ENCODE measurements around the gene CYP4F3. TPM values are rescaled to one million over a fixed set of nuclear protein-coding genes. Genes with fewer than 3 reads are reported as not detected.
"Not testable (repeated sequence)": the region's sequence is repeated elsewhere in the genome, so short reads cannot be mapped to it uniquely, and the experiment has no call there.

CYP4F3 gene
- total and polyA plus RNA-seq, 4 experiments from 2014 or later, result not detected

GRCh38 chr19:15679865-15680264 lies 39.2 kb downstream of the CYP4F3 start:
- H3K36me3 ChIP-seq (ENCODE audit: insufficient read depth, low read length); H3K9me3 Mint-ChIP-seq; H3K4me3 Mint-ChIP-seq; intact Hi-C loops (cut with micrococcal nuclease); H3K27ac ChIP-seq (ENCODE audit: low read depth, low read length); H3K9me3 ChIP-seq (ENCODE audit: control insufficient read depth in 1 of 2, low read length in 2 of 2); POLR2A ChIA-PET (ENCODE audit: partially characterized antibody); H3K27ac Mint-ChIP-seq; DNase-seq; CTCF ChIA-PET (ENCODE audit: partially characterized antibody); H3K4me3 ChIP-seq (ENCODE audit: low read length in 2 of 2); H3K4me1 ChIP-seq (ENCODE audit: insufficient read depth, low read length); H3K27me3 ChIP-seq (ENCODE audit: insufficient read depth, low read length): not testable (repeated sequence)
- Mint-ChIP-seq H3K27me3 (peaks cover 10 to 18% of the 10 kb centered on the region in 2 donors), H3K36me3 (peaks cover 0 to 20% of the 10 kb centered on the region in 2 donors), H3K4me1 (peaks cover 0 to 15% (median 4%) of the 10 kb centered on the region in 4 donors)

GRCh38 chr19:15680478-15681322 lies 40.0 kb downstream of the CYP4F3 start:
- ChIA-PET CTCF (ENCODE audit: partially characterized antibody) (no interaction called here), POLR2A (ENCODE audit: partially characterized antibody) (no interaction called here)
- no peaks in the 10 kb centered on the region for H3K4me1 ChIP-seq (ENCODE audit: insufficient read depth, low read length)
- no peaks in the 10 kb centered on the region for H3K27me3 ChIP-seq (ENCODE audit: insufficient read depth, low read length)
- no peak for DNase-seq
- H3K27ac ChIP-seq (ENCODE audit: low read depth, low read length), result no peak overlapping the region
- no peaks in the 10 kb centered on the region for H3K9me3 ChIP-seq (ENCODE audit: control insufficient read depth in 1 of 2, low read length in 2 of 2)
- intact Hi-C loops (cut with micrococcal nuclease), result no loop called here
- Mint-ChIP-seq H3K27ac (no peak overlapping the region), H3K9me3 (peaks cover 0 to 6% (median 2%) of the 10 kb centered on the region in 8 donors), H3K27me3 (peaks cover 14 to 21% of the 10 kb centered on the region in 2 donors), H3K4me3 (no peak overlapping the region), H3K4me1 (peaks cover 0 to 12% (median under 1%) of the 10 kb centered on the region in 4 donors), H3K36me3 (peaks cover 0 to 20% of the 10 kb centered on the region in 2 donors)
- H3K36me3 ChIP-seq (ENCODE audit: insufficient read depth, low read length), result no peaks in the 10 kb centered on the region
- no peak overlapping the region for H3K4me3 ChIP-seq (ENCODE audit: low read length in 2 of 2)

- H3K36me3 Mint-ChIP-seq, result peaks cover 0 to 13% of the 10 kb centered on the region in 2 donors
- H3K36me3 ChIP-seq (ENCODE audit: insufficient read depth, low read length), result no peaks in the 10 kb centered on the region
- H3K27me3 ChIP-seq (ENCODE audit: insufficient read depth, low read length), result no peaks in the 10 kb centered on the region
- H3K27ac ChIP-seq (ENCODE audit: low read depth, low read length), result no peak overlapping the region
- no peak overlapping the region for H3K27ac Mint-ChIP-seq
- intact Hi-C loops (cut with micrococcal nuclease), result no loop called here
- ChIA-PET CTCF (ENCODE audit: partially characterized antibody) (interaction anchor here (0.6 kb wide), 1 partner anchor 341 kb away, joined by 3 read pairs; no protein-coding TSS in a partner anchor), POLR2A (ENCODE audit: partially characterized antibody) (no interaction called here)
- no peaks in the 10 kb centered on the region for H3K4me1 ChIP-seq (ENCODE audit: insufficient read depth, low read length)
- H3K4me1 Mint-ChIP-seq, result no peaks in the 10 kb centered on the region
- peaks cover 0 to 14% (median 12%) of the 10 kb centered on the region in 8 donors for H3K9me3 Mint-ChIP-seq
- DNase-seq, result no peak
- H3K9me3 ChIP-seq (ENCODE audit: control insufficient read depth in 1 of 2, low read length in 2 of 2), result peaks cover 0 to 2% of the 10 kb centered on the region in 2 donors
- no peak overlapping the region for H3K4me3 Mint-ChIP-seq
- no peak overlapping the region for H3K4me3 ChIP-seq (ENCODE audit: low read length in 2 of 2)
- peaks cover 19 to 31% of the 10 kb centered on the region in 2 donors for H3K27me3 Mint-ChIP-seq
Measured at GRCh38 chr19:15683411-15683810, 42.7 kb downstream of the CYP4F3 start.

GRCh38 chr19:15684828-15685227 lies 44.1 kb downstream of the CYP4F3 start:
- peaks cover 0 to 13% of the 10 kb centered on the region in 2 donors for H3K36me3 Mint-ChIP-seq
- intact Hi-C loops (cut with micrococcal nuclease), result no loop called here

GRCh38 chr19:15696654-15697194 lies 56.0 kb downstream of the CYP4F3 start:
- Mint-ChIP-seq H3K27ac (no peak overlapping the region), H3K27me3 (peaks cover 21 to 25% of the 10 kb centered on the region in 2 donors), H3K9me3 (peaks cover 0 to 8% (median 2%) of the 10 kb centered on the region in 8 donors), H3K36me3 (no peaks in the 10 kb centered on the region), H3K4me1 (no peaks in the 10 kb centered on the region), H3K4me3 (no peak overlapping the region)
- CTCF ChIA-PET (ENCODE audit: partially characterized antibody), result no interaction called here
- intact Hi-C loops (cut with micrococcal nuclease), result no loop called here
- no peaks in the 10 kb centered on the region for H3K9me3 ChIP-seq (ENCODE audit: control insufficient read depth in 1 of 2, low read length in 2 of 2)
- H3K4me1 ChIP-seq (ENCODE audit: insufficient read depth, low read length), result no peaks in the 10 kb centered on the region
- POLR2A ChIA-PET (ENCODE audit: partially characterized antibody), result interaction anchor here (0.7 kb wide), 1 partner anchor 86 kb away, joined by 3 read pairs; no protein-coding TSS in a partner anchor
- H3K27me3 ChIP-seq (ENCODE audit: insufficient read depth, low read length), result peaks cover 3% of the 10 kb centered on the region
- no peak for DNase-seq
- H3K27ac ChIP-seq (ENCODE audit: low read depth, low read length), result no peak overlapping the region
- H3K36me3 ChIP-seq (ENCODE audit: insufficient read depth, low read length), result no peaks in the 10 kb centered on the region
- H3K4me3 ChIP-seq (ENCODE audit: low read length in 2 of 2), result no peak overlapping the region

More at GRCh38 chr19:15684828-15685227, 44.1 kb downstream of the CYP4F3 start:
- no peak for DNase-seq
- ChIA-PET POLR2A (ENCODE audit: partially characterized antibody) (no interaction called here), CTCF (ENCODE audit: partially characterized antibody) (no interaction called here)
- Histone ChIP-seq H3K27me3 (ENCODE audit: insufficient read depth, low read length) (no peaks in the 10 kb centered on the region), H3K9me3 (ENCODE audit: control insufficient read depth in 1 of 2, low read length in 2 of 2) (peaks cover 0 to 4% of the 10 kb centered on the region in 2 donors), H3K4me1 (ENCODE audit: insufficient read depth, low read length) (no peaks in the 10 kb centered on the region), H3K36me3 (ENCODE audit: insufficient read depth, low read length) (no peaks in the 10 kb centered on the region), H3K27ac (ENCODE audit: low read depth, low read length) (no peak overlapping the region), H3K4me3 (ENCODE audit: low read length in 2 of 2) (no peak overlapping the region)
- no peak overlapping the region for H3K27ac Mint-ChIP-seq
- no peak overlapping the region for H3K4me3 Mint-ChIP-seq
- no peaks in the 10 kb centered on the region for H3K4me1 Mint-ChIP-seq
- peaks cover 21 to 32% of the 10 kb centered on the region in 2 donors for H3K27me3 Mint-ChIP-seq
- peaks cover 0 to 26% (median 15%) of the 10 kb centered on the region in 8 donors for H3K9me3 Mint-ChIP-seq

- no peaks in the 10 kb centered on the region for H3K36me3 Mint-ChIP-seq
- DNase-seq, result no peak
- Histone ChIP-seq H3K36me3 (ENCODE audit: insufficient read depth, low read length) (no peaks in the 10 kb centered on the region), H3K4me3 (ENCODE audit: low read length in 2 of 2) (no peak overlapping the region), H3K27me3 (ENCODE audit: insufficient read depth, low read length) (peaks cover 3% of the 10 kb centered on the region), H3K9me3 (ENCODE audit: control insufficient read depth in 1 of 2, low read length in 2 of 2) (no peaks in the 10 kb centered on the region), H3K4me1 (ENCODE audit: insufficient read depth, low read length) (no peaks in the 10 kb centered on the region), H3K27ac (ENCODE audit: low read depth, low read length) (no peak overlapping the region)
- CTCF ChIA-PET (ENCODE audit: partially characterized antibody), result no interaction called here
- intact Hi-C loops (cut with micrococcal nuclease), result no loop called here
- no peaks in the 10 kb centered on the region for H3K4me1 Mint-ChIP-seq
- H3K27ac Mint-ChIP-seq, result no peak overlapping the region
- no peak overlapping the region for H3K4me3 Mint-ChIP-seq
- peaks cover 20 to 35% of the 10 kb centered on the region in 2 donors for H3K27me3 Mint-ChIP-seq
- POLR2A ChIA-PET (ENCODE audit: partially characterized antibody), result no interaction called here
- peaks cover 0 to 8% (median 6%) of the 10 kb centered on the region in 8 donors for H3K9me3 Mint-ChIP-seq
Measured at GRCh38 chr19:15701757-15702533, 61.2 kb downstream of the CYP4F3 start.

- intact Hi-C loops (cut with micrococcal nuclease), result no loop called here
- no peak overlapping the region for H3K4me3 ChIP-seq (ENCODE audit: low read length in 2 of 2)
- POLR2A ChIA-PET (ENCODE audit: partially characterized antibody), result no interaction called here
- DNase-seq, result peak in 2 of 5 donors; percentile 4 to 5
- H3K27me3 ChIP-seq (ENCODE audit: insufficient read depth, low read length), result peaks cover 3% of the 10 kb centered on the region
- Mint-ChIP-seq H3K4me1 (no peaks in the 10 kb centered on the region), H3K27ac (no peak overlapping the region), H3K9me3 (peaks cover 0 to 9% (median 6%) of the 10 kb centered on the region in 8 donors), H3K36me3 (no peaks in the 10 kb centered on the region), H3K4me3 (no peak overlapping the region), H3K27me3 (peaks cover 20 to 35% of the 10 kb centered on the region in 2 donors)
- H3K4me1 ChIP-seq (ENCODE audit: insufficient read depth, low read length), result no peaks in the 10 kb centered on the region
- no peak overlapping the region for H3K27ac ChIP-seq (ENCODE audit: low read depth, low read length)
- H3K36me3 ChIP-seq (ENCODE audit: insufficient read depth, low read length), result no peaks in the 10 kb centered on the region
- CTCF ChIA-PET (ENCODE audit: partially characterized antibody), result no interaction called here
- no peaks in the 10 kb centered on the region for H3K9me3 ChIP-seq (ENCODE audit: control insufficient read depth in 1 of 2, low read length in 2 of 2)
Measured at GRCh38 chr19:15702534-15702930, 61.8 kb downstream of the CYP4F3 start.
